HepG2 (cell line): ENCODE data around the gene OTUB2. TPM values are rescaled to one million over a fixed set of nuclear protein-coding genes. Genes with fewer than 3 reads are reported as not detected.
A peak's percentile ranks its signal among the peaks of the same experiment; 100 is the strongest.

Source experiments
- CCDC6 ChIP-seq: sonication (generic); formaldehyde crosslinking; IDR thresholded peaks from 2 replicates; pipeline ENCODE4 v1.8.1; 2022; ENCODE audit warnings: mild to moderate bottlenecking, missing genetic modification reagents, moderate library complexity
- CREBL2 ChIP-seq: sonication (generic); formaldehyde crosslinking; IDR thresholded peaks from 2 replicates; pipeline ENCODE4 v1.8.1; 2023; ENCODE audit warnings: missing genetic modification reagents, mild to moderate bottlenecking, borderline replicate concordance
- ETV5 ChIP-seq: IDR thresholded peaks from 2 replicates; pipeline ENCODE4 v1.6.1; 2018; ENCODE audit warnings: missing biosample characterization, missing genetic modification reagents, inconsistent platforms, borderline replicate concordance
- EZH2 ChIP-seq: conservative IDR thresholded peaks from 2 replicates; pipeline ENCODE4 v1.6.1; 2012; ENCODE audit warnings: mild to moderate bottlenecking, low read depth, low read length, moderate library complexity
- HIC2 ChIP-seq: sonication (generic); formaldehyde crosslinking; IDR thresholded peaks from 2 replicates; pipeline ENCODE4 v1.9.0; 2022; ENCODE audit warnings: low read depth, missing genetic modification reagents
- IKZF5 ChIP-seq: IDR thresholded peaks from 2 replicates; pipeline ENCODE4 v1.6.1; 2018; ENCODE audit warnings: missing genetic modification reagents, mild to moderate bottlenecking, missing compliant biosample characterization
- JARID2 ChIP-seq: sonication (generic); formaldehyde crosslinking; IDR thresholded peaks from 2 replicates; pipeline ENCODE4 v1.8.1; 2023; ENCODE audit warnings: missing genetic modification reagents, inconsistent platforms; ENCODE audit not compliant: insufficient replicate concordance
- JUN ChIP-seq: sonication (generic); formaldehyde crosslinking; IDR thresholded peaks from 2 replicates; pipeline ENCODE4 v1.4.0; 2020; ENCODE audit warnings: mild to moderate bottlenecking, missing genetic modification reagents
- KDM1A ChIP-seq: IDR thresholded peaks from 2 replicates; pipeline ENCODE4 v1.6.1; 2016; ENCODE audit warnings: missing compliant biosample characterization
- KDM4B ChIP-seq: sonication (generic); formaldehyde crosslinking; IDR thresholded peaks from 2 replicates; pipeline ENCODE4 v1.4.0; 2020; ENCODE audit warnings: missing genetic modification reagents
- NCOA5 ChIP-seq: sonication (generic); formaldehyde crosslinking; IDR thresholded peaks from 2 replicates; pipeline ENCODE4 v1.4.0; 2020; ENCODE audit warnings: missing genetic modification reagents
- NR2C2 ChIP-seq: sonication (generic); formaldehyde crosslinking; IDR thresholded peaks from 2 replicates; pipeline ENCODE4 v1.4.0; 2020; ENCODE audit warnings: missing genetic modification reagents, mild to moderate bottlenecking, moderate library complexity, borderline replicate concordance
- NR2F1 ChIP-seq, 2 experiments: fragments of 450-650 bp in 1 of 2; formaldehyde crosslinking in 1 of 2; IDR thresholded peaks; 2 replicates each; pipeline versions ENCODE4 v1.5.0 to v1.6.1; 2016 to 2020; ENCODE audit warnings: mild to moderate bottlenecking in 1 of 2, missing compliant biosample characterization in 1 of 2, missing genetic modification reagents in 1 of 2, moderate library complexity in 1 of 2
- NRL ChIP-seq: sonication (generic); formaldehyde crosslinking; IDR thresholded peaks from 2 replicates; pipeline ENCODE4 v1.5.0; 2020; ENCODE audit warnings: missing genetic modification reagents, mild to moderate bottlenecking, moderate library complexity, borderline replicate concordance
- PAF1 ChIP-seq: IDR thresholded peaks from 2 replicates; pipeline ENCODE4 v1.6.1; 2016; ENCODE audit warnings: missing genetic modification reagents, missing compliant biosample characterization
- STAT6 ChIP-seq: sonication (generic); formaldehyde crosslinking; IDR thresholded peaks from 2 replicates; pipeline ENCODE4 v1.4.0; 2020; ENCODE audit warnings: missing genetic modification reagents, mild to moderate bottlenecking, borderline replicate concordance
- TOE1 ChIP-seq: sonication (generic); formaldehyde crosslinking; IDR thresholded peaks from 2 replicates; pipeline ENCODE4 v1.4.0; 2020; ENCODE audit warnings: mild to moderate bottlenecking, missing genetic modification reagents
- TRAFD1 ChIP-seq: sonication (generic); formaldehyde crosslinking; IDR thresholded peaks from 2 replicates; pipeline ENCODE4 v1.5.1; 2020; ENCODE audit warnings: missing genetic modification reagents, mild to moderate bottlenecking, borderline replicate concordance
- ZKSCAN1 ChIP-seq: fragments of 150-350 bp; IDR thresholded peaks from 2 replicates; pipeline ENCODE4 v1.6.1; 2014; ENCODE audit warnings: low read length
- ZNF180 ChIP-seq: sonication (generic); formaldehyde crosslinking; IDR thresholded peaks from 2 replicates; pipeline ENCODE4 v1.4.0; 2020; ENCODE audit warnings: low read depth, missing genetic modification reagents, borderline replicate concordance
- ZNF552 ChIP-seq: sonication (generic); formaldehyde crosslinking; IDR thresholded peaks from 2 replicates; pipeline ENCODE4 v1.9.0; 2022; ENCODE audit warnings: missing genetic modification reagents, mild to moderate bottlenecking, borderline replicate concordance
- ZNF740 ChIP-seq: sonication (generic); formaldehyde crosslinking; IDR thresholded peaks from 2 replicates; pipeline ENCODE4 v1.4.0; 2020; ENCODE audit warnings: missing genetic modification reagents
- ZNF841 ChIP-seq: sonication (generic); formaldehyde crosslinking; IDR thresholded peaks from 2 replicates; pipeline ENCODE4 v1.8.1; 2023; ENCODE audit warnings: missing genetic modification reagents, borderline replicate concordance
- polyA plus RNA-seq, 8 experiments: library from polyadenylated mRNA; depleted of rRNA in 3 of 8; stranded (reverse) in 7 of 8; unstranded in 1 of 8; fragments of >200 nt; fragmentation: Illumina TruSeq in 4 of 8; extraction: Trizol in 4 of 8; gene quantifications; 2 replicates each; pipeline versions ENCODE4 v1.2.1 to v1.2.3, GENCODE V29; 2011 to 2016; ENCODE audit warnings: low read depth in 4 of 8, missing spikeins in 1 of 8, mixed read lengths in 1 of 8; ENCODE audit not compliant: insufficient read depth in 1 of 8
- total RNA-seq, 5 experiments: library from RNA; depleted of rRNA; stranded (reverse); fragments of >200 nt; fragmentation: Illumina TruSeq; extraction: Trizol; gene quantifications; 2 replicates each; pipeline ENCODE4 v1.2.3, GENCODE V29; 2016; ENCODE audit warnings: low read depth in 1 of 5

The OTUB2 gene
- total and polyA plus RNA-seq, 2 of the 13 experiments (the other 11 are each of a cell fraction or from before 2014, with no cell fraction given): 2.2 to 2.4 TPM

- TF ChIP-seq HIC2 (CRISPR knock-in tag): no peak
- TF ChIP-seq IKZF5 (CRISPR knock-in tag): no peak
- TF ChIP-seq STAT6 (CRISPR knock-in tag): no peak
- no peak for TF ChIP-seq PAF1
- no peak for TF ChIP-seq TRAFD1 (CRISPR knock-in tag)
- no peak for TF ChIP-seq TOE1 (CRISPR knock-in tag)
- no peak for TF ChIP-seq CCDC6
- no peak for TF ChIP-seq NCOA5 (CRISPR knock-in tag)
- TF ChIP-seq KDM1A (CRISPR knock-in tag): no peak
- no peak for TF ChIP-seq ZNF740
- no peak for TF ChIP-seq JARID2
- no peak for TF ChIP-seq ZNF552
- TF ChIP-seq NR2C2 (CRISPR knock-in tag): peak; percentile 76
- no peak for TF ChIP-seq JUN
- TF ChIP-seq ZKSCAN1: no peak
- peak; percentile 73; the same call in 1 of the 2 replicates for TF ChIP-seq ETV5 (CRISPR knock-in tag)
- peak in 1 of 2 experiments; percentile 69; a peak in 3 of 4 replicates for TF ChIP-seq NR2F1 (CRISPR knock-in tag; IDR thresholded peaks at IDR 0.05)
- TF ChIP-seq KDM4B (CRISPR knock-in tag): 0 out of 2 replicates have a peak, but pooled peaks have one; percentile 24
- TF ChIP-seq CREBL2: no peak
- TF ChIP-seq ZNF180 (CRISPR knock-in tag): no peak
- TF ChIP-seq ZNF841 (CRISPR knock-in tag): no peak
- no peak for TF ChIP-seq EZH2
- TF ChIP-seq NRL (CRISPR knock-in tag): no peak
Observed at GRCh38 chr14:93989939-93990338, 36.2 kb upstream of the OTUB2 start (continued).
